PC-3 (cell line): ENCODE results near the gene SOAT1.

Source experiments
- CTCF ChIP-seq: fragments of 300-600 bp; sonication (generic); conservative IDR thresholded peaks from 2 replicates; pipeline ENCODE4 v1.5.1; 2017; ENCODE audit warnings: antibody characterized with exemption, low read depth, mild to moderate bottlenecking, low read length
- EZH2 ChIP-seq: fragments of 300-600 bp; sonication (generic); IDR thresholded peaks from one replicate; pipeline ENCODE4 v1.6.1; 2017; ENCODE audit warnings: antibody characterized with exemption, mild to moderate bottlenecking, low read length; ENCODE audit not compliant: unreplicated experiment

- no peak for TF ChIP-seq CTCF
- no peak for TF ChIP-seq EZH2
Observed at GRCh38 chr1:179326746-179327145, 33.1 kb downstream of the SOAT1 start.
